ENCODE results near the gene LARP4.

The LARP4 gene

DNA sequence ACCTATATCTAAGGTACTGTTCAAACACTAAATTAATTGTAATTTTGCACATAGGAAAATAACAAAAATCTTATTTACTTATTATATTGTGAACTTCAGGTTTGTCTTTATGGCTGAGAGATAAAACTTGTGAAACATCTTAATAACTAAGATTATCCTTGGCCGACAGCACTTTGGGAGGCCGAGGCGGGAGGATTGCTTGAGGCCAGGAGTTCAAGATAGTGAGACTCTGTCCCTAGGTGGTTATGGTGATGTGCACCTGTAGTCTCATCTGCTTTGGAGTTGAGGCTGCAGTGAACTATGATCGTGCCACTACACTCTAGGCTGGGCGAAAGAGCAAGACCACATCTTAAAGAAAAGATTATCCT is 126.7 kb downstream of the LARP4 start:
- no peak for DNase-seq (ENCODE audit: low read depth)

DNA sequence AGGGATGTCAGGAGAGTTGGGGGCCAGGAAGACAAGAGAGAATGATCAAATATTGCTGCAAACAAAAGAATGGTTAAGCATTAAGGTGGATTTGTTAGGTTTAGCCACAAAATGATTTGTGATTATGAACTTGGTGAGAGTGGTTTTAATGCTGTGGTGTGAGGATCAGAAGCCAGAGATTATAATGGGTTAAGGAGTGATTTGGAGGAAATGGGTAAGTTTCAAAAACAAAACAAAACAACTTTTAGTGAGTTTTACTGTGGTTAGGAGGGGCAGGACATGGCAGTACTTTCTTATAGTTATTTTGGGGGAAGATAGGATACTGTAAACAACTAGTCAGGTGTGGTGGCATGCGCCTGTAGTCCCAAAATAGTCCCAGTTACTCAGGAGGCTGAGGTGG is 128.1 kb downstream of the LARP4 start:
- no peak for DNase-seq (ENCODE audit: low read depth)

DNA sequence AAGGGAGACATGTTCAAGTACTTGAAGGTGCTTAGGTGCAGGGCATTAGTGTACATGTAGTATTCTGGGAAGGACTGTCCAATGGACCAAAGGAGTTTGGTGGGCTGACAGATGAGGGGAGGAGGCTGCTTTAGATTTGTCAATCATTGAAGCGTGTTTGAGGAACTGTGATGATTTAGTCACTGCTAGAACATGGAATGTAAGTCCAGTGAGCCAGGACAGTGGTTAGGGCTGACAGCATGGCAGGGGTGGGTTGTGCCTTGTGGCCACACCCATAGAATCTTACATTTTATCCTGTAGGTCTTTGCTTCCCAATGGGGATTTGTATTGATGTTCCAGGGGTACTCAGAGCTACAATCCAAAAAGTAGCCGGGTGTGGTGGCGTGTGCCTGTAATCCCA is 128.7 kb downstream of the LARP4 start:
- no peak for DNase-seq (ENCODE audit: low read depth)
